Caco-2 (cell line): ENCODE data around the gene KIRREL2. TPM values are rescaled to one million over a fixed set of nuclear protein-coding genes. Genes with fewer than 3 reads are reported as not detected.
"Not testable (repeated sequence)": the region's sequence is repeated elsewhere in the genome, so short reads cannot be mapped to it uniquely, and the experiment has no call there.

Source experiments
- BruUV-seq: library from RNA; stranded (reverse); fragments of 400-500 nt; replicated peaks from 2 replicates; lab custom pipeline; 2021; lab: Mats Ljungman, UMichigan
- CTCF ChIA-PET: fragments of 300-600 bp; sonication (Branson Sonifier 250); formaldehyde crosslinking; loops from one replicate; lab custom pipeline; 2022; ENCODE audit warnings: antibody characterized with exemption; lab: Charles Lee
- POLR2A ChIA-PET: fragments of 300-600 bp; sonication (Branson Sonifier 250); formaldehyde crosslinking; loops from one replicate; lab custom pipeline; 2022; ENCODE audit warnings: antibody characterized with exemption; lab: Charles Lee
- DNase-seq, 2 experiments: peaks; one replicate each; pipeline versions ENCODE4 v3.0.0 to v3.0.0-alpha.2; 2020 to 2022
- H3K27me3 ChIP-seq: replicated peaks from 2 replicates; pipeline ENCODE4 v1.6.0; 2011; ENCODE audit warnings: low read length; ENCODE audit not compliant: control insufficient read depth, insufficient read depth
- H3K36me3 ChIP-seq: 2 replicates; pipeline ENCODE4 v1.5.1; 2011; ENCODE audit warnings: low read length; ENCODE audit not compliant: control insufficient read depth, insufficient read depth
- H3K4me1 ChIP-seq: fragments of 250-450 bp; sonication (Bioruptor Pico); 2 replicates; pipeline ENCODE4 v1.5.1; 2020; ENCODE audit warnings: mild to moderate bottlenecking
- H3K4me3 ChIP-seq: 2 replicates; pipeline ENCODE4 v1.5.1; 2011; ENCODE audit warnings: low read depth, mild to moderate bottlenecking, control low read depth, low read length
- H3K9me3 ChIP-seq: fragments of 250-450 bp; sonication (Bioruptor Pico); 2 replicates; pipeline ENCODE4 v1.5.1; 2020; ENCODE audit warnings: mild to moderate bottlenecking, moderate library complexity
- H3K27ac Mint-ChIP-seq: one replicate; pipeline ENCODE4 v1.8.0; 2022; ENCODE audit warnings: mixed read lengths; ENCODE audit not compliant: unreplicated experiment
- H3K27me3 Mint-ChIP-seq: one replicate; pipeline ENCODE4 v1.8.0; 2022; ENCODE audit warnings: mixed read lengths; ENCODE audit not compliant: insufficient read depth, unreplicated experiment
- H3K36me3 Mint-ChIP-seq: one replicate; pipeline ENCODE4 v1.8.0; 2022; ENCODE audit warnings: mild to moderate bottlenecking, mixed read lengths; ENCODE audit not compliant: insufficient read depth, unreplicated experiment
- H3K4me1 Mint-ChIP-seq: one replicate; pipeline ENCODE4 v1.8.0; 2022; ENCODE audit warnings: low read depth, mixed read lengths; ENCODE audit not compliant: unreplicated experiment
- H3K4me3 Mint-ChIP-seq: one replicate; pipeline ENCODE4 v1.8.0; 2022; ENCODE audit warnings: mild to moderate bottlenecking, moderate library complexity, mixed read lengths; ENCODE audit not compliant: unreplicated experiment
- H3K9me3 Mint-ChIP-seq: one replicate; pipeline ENCODE4 v1.8.0; 2022; ENCODE audit warnings: mixed read lengths; ENCODE audit not compliant: unreplicated experiment
- CTCF ChIP-seq, 2 experiments: fragments of 200-600 bp in 1 of 2; IDR thresholded peaks; 1 replicate in 1 of 2; 2 replicates in 1 of 2; pipeline versions ENCODE4 v1.5.1 to v1.8.0; 2011 to 2022; ENCODE audit warnings: antibody characterized with exemption in 1 of 2, control low read depth in 1 of 2, inconsistent platforms in 1 of 2, low read depth in 1 of 2, low read length in 1 of 2, mild to moderate bottlenecking in 1 of 2, moderate library complexity in 1 of 2; ENCODE audit not compliant: insufficient read depth in 1 of 2, severe bottlenecking in 1 of 2, unreplicated experiment in 1 of 2
- intact Hi-C: fragments of 100-400 bp; cut with micrococcal nuclease; formaldehyde crosslinking; loops from one replicate; pipeline ENCODE4 v1.10.0; 2022; ENCODE audit not compliant: unreplicated experiment
- total RNA-seq: library from RNA; stranded (reverse); gene quantifications from 2 replicates; pipeline ENCODE4 v1.2.3, GENCODE V29; 2022

Gene KIRREL2
- total RNA-seq, 1 experiment from 2014 or later, result 0.14 TPM

GRCh38 chr19:35889370-35890112 is 32.8 kb downstream of the KIRREL2 start:
- no peak for DNase-seq
- Mint-ChIP-seq H3K4me1 (no peaks in the 10 kb centered on the region), H3K4me3 (no peak overlapping the region), H3K27ac (no peak overlapping the region), H3K36me3 (peaks cover 19% of the 10 kb centered on the region), H3K9me3 (no peaks in the 10 kb centered on the region), H3K27me3 (no peaks in the 10 kb centered on the region)
- CTCF ChIA-PET, result interaction anchor here (0.5 to 0.6 kb wide), 2 partner anchors 96 to 1388 kb away, joined by 3 to 4 read pairs; no protein-coding TSS in a partner anchor
- no peak for TF ChIP-seq CTCF (IDR thresholded peaks at IDR 0.05; ENCODE audit: insufficient read depth in 1 of 2, low read depth in 1 of 2, low read length in 1 of 2, severe bottlenecking in 1 of 2, unreplicated experiment in 1 of 2)
- no peaks in the 10 kb centered on the region for H3K27me3 ChIP-seq
- BruUV-seq, result no TSS peak
- POLR2A ChIA-PET, result no interaction called here
- intact Hi-C loops, result no loop called here
- H3K36me3 ChIP-seq, result no peaks in the 10 kb centered on the region
- H3K4me1 ChIP-seq, result no peaks in the 10 kb centered on the region
- H3K9me3 ChIP-seq, result no peaks in the 10 kb centered on the region
- no peak overlapping the region for H3K4me3 ChIP-seq

- Mint-ChIP-seq H3K4me1 (no peaks in the 10 kb centered on the region), H3K27me3 (no peaks in the 10 kb centered on the region), H3K4me3 (no peak overlapping the region), H3K36me3 (peaks cover 17% of the 10 kb centered on the region), H3K9me3 (no peaks in the 10 kb centered on the region), H3K27ac (no peak overlapping the region)
- H3K4me1 ChIP-seq, result no peaks in the 10 kb centered on the region
- DNase-seq, result no peak
- no peaks in the 10 kb centered on the region for H3K9me3 ChIP-seq
- intact Hi-C loops, result no loop called here
- CTCF ChIA-PET, result interaction anchor here (0.5 kb wide), 1 partner anchor 96 kb away, joined by 4 read pairs; no protein-coding TSS in a partner anchor
- no peaks in the 10 kb centered on the region for H3K27me3 ChIP-seq
- BruUV-seq, result no TSS peak
- TF ChIP-seq CTCF (IDR thresholded peaks at IDR 0.05; ENCODE audit: insufficient read depth in 1 of 2, low read depth in 1 of 2, low read length in 1 of 2, severe bottlenecking in 1 of 2, unreplicated experiment in 1 of 2), result no peak
- no peak overlapping the region for H3K4me3 ChIP-seq
- no peaks in the 10 kb centered on the region for H3K36me3 ChIP-seq
- POLR2A ChIA-PET, result no interaction called here
These were observed 33.5 kb downstream of the KIRREL2 start for GRCh38 chr19:35890113-35890650.

GRCh38 chr19:35891819-35892218 is 35.1 kb downstream of the KIRREL2 start:
- H3K4me1 ChIP-seq, H3K27ac Mint-ChIP-seq, H3K36me3 ChIP-seq, POLR2A ChIA-PET, H3K4me3 Mint-ChIP-seq, DNase-seq, H3K27me3 Mint-ChIP-seq, H3K4me3 ChIP-seq, H3K9me3 Mint-ChIP-seq, H3K27me3 ChIP-seq, H3K4me1 Mint-ChIP-seq, H3K9me3 ChIP-seq, CTCF ChIA-PET, intact Hi-C loops, BruUV-seq: not testable (repeated sequence)
- H3K36me3 Mint-ChIP-seq, result peaks cover 18% of the 10 kb centered on the region
